ENCODE data around the gene TMCC2.

DNA sequence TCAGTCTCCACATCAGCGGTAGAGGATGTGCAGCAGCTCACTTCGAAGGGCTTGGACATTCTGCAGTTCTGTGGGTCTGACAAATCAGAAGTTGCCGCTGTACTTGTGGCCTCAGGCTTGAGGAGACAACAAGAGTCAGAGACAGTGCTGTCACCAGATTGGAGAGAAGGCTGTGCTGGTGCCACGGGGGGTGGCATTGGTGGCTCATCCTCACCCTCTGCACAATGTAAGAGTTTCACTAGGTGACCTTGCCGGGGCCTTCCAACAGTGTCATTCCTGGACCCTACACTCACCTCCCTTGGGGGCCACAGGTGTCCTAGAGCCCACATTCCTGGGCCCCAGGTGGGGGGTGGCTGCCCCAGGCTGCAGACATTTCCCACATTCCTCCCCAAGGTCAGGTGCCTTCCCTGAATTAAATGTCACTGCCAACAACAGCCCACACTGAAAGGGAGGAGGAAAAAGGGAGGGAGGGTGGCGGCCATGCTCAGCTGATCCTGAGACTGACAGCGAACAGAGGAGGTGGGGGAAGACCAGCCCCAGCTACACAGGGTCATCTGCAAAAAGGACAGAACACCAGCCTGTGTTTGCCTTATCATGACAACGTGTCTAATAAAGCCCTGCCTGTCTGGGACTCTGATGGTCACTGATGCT lies 46.4 kb downstream of the TMCC2 start:
- TF ChIP-seq POLR2AphosphoS5 (IDR thresholded peaks at IDR 0.05; ENCODE audit: low read depth, low read length), result no peak
- TF ChIP-seq SIN3A (IDR thresholded peaks at IDR 0.05; ENCODE audit: borderline replicate concordance, insufficient read depth, low read length), result no peak
- no peak for TF ChIP-seq REST (IDR thresholded peaks at IDR 0.05; ENCODE audit: insufficient read depth in 1 of 2, low read depth in 2 of 2, low read length in 2 of 2)
